NCI-H1105 treated with DMSO at 0.1 percent for 48 hours (cell line): ENCODE measurements around the gene PLEKHH3.
A peak's percentile ranks its signal among the peaks of the same experiment; 100 is the strongest.

Experiments
- DNase-seq: peaks from one replicate; lab custom pipeline; 2025; lab: John Stamatoyannopoulos, UW

Gene PLEKHH3, protein sequence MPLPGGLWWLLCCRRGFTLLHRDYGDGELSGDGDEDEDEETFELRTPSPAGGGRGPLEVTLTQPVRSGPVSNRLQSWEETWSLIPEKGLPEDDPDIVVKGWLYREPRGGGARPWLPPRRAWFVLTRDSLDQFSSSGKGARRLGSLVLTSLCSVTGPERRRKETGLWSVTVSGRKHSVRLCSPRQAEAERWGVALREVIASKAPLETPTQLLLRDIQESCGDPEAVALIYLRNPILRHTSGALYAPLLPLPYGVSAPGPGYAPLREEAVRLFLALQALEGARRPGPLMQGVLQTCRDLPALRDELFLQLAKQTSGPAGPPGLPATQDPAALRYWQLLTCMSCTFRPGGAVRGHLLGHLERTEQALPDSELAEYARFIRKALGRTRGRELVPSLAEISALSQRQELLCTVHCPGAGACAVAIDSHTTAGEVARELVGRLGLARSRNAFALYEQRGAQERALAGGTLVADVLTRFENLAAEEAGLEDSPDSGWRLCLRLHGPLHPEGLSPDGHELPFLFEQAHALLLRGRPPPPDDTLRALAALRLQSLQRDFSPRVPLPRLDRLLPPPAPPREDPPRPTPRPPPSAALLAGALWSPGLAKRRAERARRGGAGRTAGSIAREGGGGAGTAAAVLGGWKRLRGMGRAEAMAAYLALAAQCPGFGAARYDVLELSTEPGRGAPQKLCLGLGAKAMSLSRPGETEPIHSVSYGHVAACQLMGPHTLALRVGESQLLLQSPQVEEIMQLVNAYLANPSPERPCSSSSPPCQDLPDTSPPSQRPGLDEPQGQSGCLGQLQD

DNA sequence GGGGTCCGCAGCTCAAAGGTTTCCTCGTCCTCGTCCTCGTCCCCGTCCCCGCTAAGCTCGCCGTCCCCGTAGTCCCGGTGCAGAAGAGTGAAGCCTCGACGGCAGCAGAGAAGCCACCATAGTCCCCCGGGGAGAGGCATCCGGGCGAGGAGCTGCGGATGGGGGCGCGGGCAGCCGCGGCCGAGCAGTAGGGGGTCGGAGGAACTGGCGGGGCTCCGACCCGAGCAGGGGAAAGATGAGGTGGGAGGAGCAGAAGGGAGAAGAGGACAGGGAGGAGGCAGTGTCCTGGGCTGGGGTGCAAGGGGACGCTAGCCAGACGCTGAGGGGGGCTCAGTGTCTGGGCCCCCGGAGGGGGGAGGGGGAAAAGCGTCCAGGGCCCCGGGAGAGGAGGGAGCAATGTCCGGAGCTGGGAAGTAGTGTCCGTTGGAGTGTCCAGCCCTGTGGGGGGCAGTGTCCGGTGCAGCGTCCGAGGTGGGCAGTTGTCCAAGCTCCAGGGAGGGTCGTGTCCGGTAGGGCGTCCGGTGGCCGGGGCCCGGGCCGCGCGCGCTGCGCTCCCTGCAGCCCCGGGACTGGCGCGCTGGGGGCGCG lies at the start of gene PLEKHH3:
Gene PLEKHH3 (minus strand): TSS at position 571 of the 588 bp plus-strand sequence. CDS start 431 bp downstream, at position 140.
- DNase-seq: peak; percentile 39

DNA sequence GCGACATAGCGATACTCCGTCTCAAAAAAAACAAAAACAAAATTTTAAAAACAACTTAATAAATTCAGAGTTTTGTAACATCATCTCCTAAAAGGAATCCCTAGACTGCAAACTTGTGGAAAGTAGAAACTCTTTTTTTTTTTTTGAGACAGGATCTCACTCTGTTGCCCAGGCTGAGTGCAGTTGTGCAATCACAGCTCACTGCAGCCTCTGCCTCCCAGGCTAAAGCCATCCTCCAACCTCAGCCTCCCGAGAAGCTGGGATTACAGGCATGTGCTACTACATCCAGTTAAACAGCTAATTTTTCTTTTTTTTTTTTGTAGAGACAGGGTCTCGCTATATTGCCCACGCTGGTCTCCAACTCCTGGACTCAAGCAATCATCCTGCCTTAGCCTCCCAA lies 48.3 kb upstream of the PLEKHH3 start:
- DNase-seq: no peak

DNA sequence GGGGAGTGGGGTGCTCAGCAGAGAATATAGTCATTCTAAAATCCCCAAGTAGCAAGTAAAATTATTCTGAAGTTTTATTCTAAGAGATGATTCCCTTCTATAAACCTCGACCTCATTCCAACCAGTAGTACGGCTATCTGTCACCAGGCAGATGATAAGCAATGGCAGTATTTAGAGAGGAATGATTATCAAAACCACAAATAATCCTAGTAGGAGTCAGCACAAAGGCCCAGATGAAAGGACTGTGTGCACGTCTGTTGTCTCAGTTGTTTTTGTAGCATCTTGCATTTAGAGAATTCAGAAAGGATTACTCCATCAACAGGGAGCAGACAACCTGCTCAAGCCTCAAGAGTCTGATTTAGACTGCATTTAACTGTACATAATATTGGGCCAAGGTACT lies 46.8 kb upstream of the PLEKHH3 start:
- no peak for DNase-seq

DNA sequence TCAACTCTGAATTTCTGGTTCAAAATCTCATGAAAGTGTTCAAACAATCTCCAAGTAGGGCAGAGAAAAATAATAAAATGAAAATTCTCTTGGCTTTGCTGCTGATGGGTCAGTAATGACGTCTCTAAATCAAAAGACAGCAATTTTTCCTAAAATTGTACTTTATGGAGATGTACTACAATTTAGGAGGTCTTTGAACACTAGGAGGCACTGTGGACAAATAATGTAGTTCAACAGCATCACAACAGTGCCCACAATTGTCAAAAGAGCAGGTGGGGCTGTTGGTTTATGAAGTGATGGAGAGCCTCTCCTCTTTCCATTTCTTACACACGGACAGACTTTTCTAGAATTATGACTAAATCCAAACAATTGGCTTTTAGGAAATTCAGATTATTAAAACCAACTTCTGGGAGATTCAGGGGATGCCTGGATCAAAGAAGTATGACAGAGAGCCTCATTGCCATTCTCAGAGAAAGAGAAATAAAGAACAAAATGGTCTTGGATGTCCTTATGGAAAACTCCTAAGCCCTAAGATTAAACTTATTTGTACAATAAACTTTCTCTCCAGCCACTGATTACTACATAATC lies 44.3 kb upstream of the PLEKHH3 start:
- peak; percentile 67 for DNase-seq

DNA sequence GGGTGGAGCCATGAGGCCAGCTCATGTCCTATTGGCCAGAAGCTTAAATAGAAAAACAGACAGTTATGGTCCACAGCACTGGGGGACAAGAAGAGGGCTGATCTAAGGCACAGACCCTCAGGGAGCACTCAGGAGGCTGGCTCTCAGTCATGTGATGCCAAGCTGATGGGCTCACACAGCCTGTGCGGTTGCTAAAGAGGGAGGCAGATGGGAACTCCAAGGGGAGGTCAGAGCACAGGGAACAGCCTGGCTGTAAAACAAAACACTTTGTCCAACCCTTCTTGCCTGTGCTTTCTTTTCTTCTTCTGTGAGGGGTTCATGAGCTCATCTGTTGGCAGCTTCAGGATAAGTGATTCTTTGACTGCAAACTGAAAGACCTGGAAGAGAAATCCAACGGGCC lies 32.8 kb upstream of the PLEKHH3 start:
- no peak for DNase-seq

DNA sequence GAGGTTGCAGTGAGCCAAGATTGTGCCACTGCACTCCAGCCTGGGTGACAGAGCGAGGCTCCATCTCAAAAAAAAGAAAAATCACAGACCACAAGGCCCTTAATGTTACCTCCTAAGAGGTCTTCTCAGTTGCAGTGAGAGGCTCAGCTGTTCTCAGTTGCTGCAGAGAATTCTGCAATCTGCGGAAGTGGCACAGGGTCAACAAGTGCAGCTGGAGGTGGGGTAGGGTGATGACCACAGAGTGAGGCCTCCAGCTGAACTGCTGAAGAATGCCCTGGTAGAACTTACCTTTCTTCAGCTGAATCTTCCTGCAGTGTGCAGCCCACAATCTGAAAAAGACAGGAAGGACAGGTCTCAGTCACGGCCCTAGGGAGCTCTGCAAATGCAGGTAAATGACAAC lies 31.8 kb upstream of the PLEKHH3 start:
- no peak for DNase-seq

DNA sequence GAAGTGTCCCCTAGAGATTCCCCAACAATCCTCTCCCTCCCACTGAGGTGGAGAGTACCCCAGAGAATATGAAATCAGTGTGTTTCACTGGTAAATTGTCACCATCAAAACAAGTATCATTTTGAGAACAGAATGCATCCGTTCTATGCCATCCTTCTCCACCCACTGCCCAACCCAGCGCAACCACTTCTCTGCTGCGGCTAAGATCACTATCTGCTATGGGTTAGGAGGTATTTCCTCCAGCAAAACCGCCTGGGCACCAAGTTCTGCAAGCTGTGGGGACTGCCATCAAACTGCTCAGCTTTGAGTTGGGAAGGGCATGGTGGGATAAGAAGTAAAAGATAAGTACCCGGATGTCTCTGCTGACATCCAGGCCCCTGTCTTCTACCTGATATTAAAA lies 29.9 kb upstream of the PLEKHH3 start:
- DNase-seq: no peak

DNA sequence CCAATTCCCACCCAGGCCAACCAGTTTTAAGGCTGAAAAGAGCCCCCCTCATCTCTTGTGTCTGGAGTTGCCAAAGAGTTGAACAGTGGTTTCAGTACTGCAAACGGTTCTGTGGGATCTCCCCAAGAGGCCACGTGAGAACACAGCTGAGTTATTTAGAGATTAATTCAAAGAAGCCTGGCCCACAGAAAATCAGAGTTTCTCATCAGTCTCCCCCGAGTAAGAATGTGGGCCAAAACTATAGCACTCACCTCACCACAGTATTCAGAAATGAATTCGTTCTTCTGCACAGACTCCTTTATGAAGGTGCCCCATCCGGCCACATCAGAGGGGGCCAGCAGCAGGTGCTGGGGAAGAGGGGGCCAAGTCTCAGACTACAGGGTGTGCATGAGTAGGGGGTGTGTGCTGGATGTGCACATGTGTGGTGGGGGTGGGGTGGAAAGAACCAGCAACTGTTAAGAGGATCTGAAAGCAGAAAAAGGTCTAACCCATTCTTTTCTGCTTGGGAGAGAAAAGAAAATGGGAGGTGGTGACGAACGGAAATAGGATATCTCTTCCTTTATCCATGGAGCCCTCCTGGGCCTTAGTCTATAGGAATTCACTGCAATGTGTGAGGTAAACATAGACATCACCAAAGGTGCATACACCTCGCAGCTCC lies 28.2 kb upstream of the PLEKHH3 start:
- no peak for DNase-seq

DNA sequence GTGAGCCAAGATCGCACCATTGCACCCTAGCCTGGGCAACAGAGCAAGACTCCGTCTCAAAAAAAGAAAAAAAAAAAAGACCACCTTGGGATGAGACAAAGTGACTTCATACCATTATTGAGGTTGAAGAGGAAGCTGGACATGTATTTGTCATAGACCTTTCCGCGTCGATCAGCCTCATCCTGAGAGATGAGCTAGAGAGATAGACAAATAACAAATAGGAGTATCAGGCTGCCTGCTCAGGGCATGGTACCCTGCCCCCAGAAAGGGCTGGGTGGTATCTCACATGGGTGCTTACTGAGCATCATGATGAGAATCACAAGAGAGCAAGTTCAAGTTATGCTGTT lies 27.7 kb upstream of the PLEKHH3 start:
- DNase-seq: no peak

DNA sequence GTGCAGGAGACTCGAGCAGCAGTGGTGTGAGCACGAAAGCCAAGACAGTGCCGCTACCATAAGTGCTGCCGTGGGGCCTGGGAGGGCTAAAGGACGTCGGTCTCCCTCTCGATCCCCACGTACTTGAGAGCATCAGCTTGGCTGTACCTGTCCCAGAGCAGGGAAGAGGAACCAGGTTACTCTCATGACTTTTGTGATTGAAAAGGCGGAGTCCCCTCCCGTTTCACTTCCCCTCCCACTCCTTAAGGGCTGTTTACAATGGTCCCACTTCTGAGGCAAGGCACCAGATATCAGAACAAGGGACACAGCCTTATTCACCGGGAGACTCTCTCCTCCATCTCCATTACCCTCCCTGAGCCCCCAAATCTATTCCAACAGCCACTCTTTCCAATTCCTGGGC lies 25.7 kb upstream of the PLEKHH3 start:
- DNase-seq: no peak

DNA sequence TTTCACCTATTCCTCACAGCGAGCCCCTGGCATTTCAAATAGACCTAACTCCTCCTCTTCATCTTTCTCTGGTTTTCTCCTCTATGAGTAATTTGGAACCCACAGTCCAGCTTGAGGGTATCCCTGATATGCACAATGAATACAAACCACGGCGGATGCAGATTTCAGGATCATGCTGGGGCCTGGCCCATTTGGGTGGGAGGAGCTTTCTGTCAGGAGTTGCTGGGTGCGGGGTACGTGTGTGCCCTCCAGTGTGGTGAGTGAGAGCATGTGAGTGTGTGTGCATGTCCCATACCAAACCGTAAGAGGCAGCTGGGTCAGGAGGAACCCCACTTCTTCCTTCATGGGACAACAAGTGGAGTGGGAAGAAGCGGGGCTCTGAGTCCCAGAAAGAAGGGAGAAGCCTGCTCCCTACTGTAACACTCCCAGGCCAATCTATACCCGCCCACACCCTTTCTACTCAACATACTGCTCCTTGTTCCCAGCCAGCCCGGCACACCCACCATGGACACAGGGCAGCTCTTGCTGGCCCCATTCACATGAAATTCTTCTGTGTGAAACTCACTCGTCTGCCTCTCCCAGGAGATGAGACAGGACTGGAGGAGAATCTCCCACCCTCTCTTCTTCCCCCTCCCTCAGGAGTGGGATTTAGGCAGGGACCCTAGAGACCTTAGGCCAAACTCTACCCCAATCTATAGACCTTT lies 23.9 kb upstream of the PLEKHH3 start:
- DNase-seq: no peak

DNA sequence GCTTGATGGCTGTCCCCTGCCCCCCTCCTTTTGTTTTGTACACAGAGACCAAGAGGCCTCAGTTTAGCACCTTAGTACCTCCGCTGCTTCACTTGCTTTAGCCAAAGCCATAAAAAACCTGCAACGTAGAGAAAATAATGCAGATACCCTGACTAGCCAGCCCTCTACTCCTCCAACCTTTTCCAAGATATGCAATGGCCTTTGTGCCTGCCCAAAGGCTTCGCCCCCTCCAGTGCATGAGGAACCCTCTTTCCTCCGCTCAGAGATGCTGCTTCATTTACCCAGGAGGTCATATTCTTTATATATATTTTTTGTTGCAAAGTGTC lies 22.6 kb upstream of the PLEKHH3 start:
- no peak for DNase-seq

DNA sequence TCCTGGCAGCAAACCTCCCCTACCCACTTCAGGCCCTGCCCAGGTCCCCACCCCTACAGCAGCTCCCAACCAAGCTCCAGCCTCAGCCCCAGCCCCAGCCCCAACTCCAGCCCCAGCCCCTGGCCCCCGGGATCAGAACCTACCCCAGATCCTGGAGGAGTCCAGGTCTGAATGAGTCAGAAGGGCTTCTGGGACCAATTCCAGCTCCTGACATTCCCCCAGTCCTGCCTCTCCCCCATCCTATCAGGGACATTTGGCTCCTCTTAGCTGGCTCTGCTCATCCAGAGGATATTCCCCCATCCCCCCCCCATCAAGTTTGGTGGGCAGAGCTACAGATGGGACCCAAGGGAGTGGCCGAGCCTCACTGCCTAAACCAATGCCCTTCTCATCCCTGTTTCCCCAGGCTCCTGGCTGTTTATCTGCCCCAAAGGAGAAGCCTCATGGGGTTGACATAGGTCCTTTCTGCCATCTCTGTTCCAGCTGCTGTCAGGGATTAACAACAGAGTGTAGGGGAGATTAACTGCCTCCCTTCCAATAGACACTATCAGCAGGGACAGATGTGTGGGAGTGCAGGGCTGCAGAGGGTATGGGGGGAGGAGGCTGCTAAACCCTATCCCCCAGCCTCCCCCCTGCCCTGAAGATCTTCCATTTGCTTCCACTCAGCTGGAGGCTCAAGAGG lies 22.1 kb upstream of the PLEKHH3 start:
- no peak for DNase-seq

DNA sequence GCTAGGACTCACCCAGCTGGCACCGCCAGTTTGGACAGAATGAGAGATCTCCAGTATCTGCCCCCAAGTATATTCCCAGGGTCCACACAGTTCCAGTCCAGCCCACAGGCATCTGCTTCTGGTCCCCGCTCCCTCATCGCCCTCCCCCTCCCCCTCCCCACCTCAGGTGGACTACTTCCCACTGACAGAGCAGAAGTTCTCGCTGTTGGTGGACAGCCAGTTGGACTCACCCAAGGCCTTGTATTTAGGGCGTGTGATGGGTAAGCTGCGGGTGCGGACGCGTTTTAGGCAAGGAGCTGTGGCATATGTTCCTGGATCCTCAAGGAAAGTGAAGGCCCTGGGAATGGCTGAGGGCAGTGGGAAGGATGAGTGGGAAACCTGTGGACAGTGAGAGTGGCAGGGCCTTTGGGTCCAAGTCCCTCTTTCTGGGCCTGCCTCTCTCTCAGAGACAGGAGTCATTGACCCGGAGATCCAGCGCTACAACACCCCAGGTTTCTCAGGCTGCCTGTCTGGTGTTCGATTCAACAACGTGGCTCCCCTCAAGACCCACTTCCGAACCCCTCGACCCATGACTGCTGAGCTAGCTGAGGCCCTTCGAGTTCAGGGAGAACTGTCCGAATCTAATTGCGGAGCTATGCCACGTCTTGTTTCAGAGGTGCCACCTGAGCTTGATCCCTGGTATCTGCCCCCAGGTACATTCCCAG lies 20.5 kb upstream of the PLEKHH3 start:
- DNase-seq: no peak

DNA sequence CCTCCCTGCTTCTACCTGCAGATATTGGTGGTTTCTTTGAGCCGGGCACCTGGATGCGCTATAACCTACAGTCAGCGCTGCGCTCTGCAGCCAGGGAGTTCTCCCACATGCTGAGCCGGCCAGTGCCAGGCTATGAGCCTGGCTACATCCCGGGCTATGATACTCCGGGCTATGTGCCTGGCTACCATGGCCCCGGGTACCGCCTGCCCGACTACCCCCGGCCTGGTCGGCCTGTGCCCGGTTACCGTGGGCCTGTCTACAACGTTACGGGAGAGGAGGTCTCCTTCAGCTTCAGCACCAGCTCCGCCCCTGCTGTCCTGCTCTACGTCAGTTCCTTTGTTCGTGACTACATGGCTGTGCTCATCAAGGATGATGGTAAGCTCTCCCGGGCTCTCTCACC lies 18.7 kb upstream of the PLEKHH3 start:
- no peak for DNase-seq

DNA sequence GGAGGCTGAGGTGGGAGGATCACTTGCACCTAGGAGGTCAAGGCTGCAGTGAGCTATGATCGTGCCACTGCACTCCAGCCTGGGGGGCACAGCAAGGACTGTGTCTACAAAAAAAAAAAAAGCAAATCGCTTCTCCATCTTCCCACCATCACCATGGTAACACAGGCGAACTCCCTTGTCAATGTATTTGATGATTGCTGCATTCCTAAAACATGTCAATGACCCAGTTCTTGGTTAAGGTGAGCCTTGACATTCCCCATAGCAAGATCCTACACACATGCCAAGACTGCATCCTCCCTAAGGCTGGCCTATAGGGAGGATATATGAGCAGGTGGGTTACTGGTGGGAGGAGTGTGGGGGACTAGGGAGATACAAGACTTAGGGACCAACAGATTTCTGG lies 17.7 kb upstream of the PLEKHH3 start:
- no peak for DNase-seq

DNA sequence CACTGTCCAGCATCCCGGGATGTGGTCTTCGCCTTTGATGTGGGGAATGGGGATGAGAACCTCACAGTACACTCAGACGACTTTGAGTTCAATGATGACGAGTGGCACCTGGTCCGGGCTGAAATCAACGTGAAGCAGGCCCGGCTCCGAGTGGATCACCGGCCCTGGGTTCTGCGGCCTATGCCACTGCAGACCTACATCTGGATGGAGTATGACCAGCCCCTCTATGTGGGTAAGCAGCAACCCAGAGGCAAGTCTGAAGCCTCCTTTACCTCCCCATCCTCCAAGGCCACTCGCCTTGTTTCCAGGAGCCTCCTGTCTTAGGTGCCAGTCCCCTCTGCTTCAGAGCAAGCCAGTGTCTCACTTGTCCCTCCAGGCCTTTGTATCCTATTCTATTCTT lies 15.7 kb upstream of the PLEKHH3 start:
- DNase-seq: no peak

DNA sequence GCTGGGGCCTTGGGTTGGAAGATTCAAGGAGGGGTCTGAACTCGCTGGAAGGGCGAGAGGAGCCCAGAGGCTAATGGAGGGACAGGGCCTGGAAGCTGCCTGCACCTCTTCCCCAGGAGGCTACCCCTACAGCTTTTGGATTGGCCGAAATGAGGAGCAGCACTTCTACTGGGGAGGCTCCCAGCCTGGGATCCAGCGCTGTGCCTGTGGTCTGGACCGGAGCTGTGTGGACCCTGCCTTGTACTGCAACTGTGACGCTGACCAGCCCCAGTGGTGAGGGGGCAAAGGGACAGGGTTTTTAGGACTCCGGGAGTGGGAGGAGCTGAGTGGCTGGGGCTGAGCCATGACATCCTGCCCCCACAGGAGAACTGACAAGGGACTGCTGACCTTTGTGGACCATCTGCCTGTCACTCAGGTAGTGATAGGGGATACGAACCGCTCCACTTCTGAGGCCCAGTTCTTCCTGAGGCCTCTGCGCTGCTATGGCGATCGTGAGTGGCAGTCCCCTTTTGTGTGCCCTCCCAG lies 14.3 kb upstream of the PLEKHH3 start:
- no peak for DNase-seq

DNA sequence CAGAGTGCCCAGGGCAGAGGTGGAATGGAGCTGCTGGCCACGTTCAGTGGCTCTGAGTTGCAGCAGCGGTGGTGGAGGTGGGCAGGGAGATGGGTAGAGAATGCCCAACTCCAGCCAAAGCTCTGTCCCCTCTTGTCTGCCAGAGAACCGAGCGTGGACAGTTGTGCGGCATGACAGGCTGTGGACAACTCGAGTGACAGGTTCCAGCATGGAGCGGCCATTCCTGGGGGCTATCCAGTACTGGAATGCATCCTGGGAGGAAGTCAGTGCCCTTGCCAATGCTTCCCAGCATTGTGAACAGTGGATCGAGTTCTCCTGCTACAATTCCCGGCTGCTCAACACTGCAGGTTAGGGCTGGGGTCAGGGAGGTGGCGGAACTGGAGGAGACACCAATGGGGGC lies 13.8 kb upstream of the PLEKHH3 start:
- no peak for DNase-seq

DNA sequence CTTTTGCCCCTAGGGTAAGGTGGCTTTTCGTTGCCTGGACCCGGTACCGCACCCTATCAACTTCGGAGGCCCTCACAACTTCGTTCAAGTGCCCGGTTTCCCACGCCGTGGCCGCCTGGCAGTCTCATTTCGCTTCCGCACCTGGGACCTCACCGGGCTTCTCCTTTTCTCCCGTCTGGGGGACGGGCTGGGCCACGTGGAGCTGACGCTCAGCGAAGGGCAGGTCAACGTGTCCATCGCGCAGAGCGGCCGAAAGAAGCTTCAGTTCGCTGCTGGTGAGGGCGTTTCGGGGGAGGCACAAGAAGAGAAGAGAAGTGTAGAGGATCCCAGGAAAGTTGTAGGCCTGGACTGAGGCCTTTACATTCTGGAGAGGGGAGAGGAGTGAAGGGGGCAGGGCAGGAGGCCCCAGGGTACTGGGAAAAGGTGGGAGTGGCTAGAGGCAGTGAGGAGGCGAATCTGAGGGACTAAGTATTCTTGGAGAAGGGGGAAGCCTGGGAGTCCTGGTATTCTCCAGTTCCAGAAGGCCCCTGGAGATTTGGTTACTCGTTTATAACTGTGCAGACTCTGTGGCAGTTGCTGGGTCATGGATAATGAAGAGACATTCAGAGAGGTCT lies 11.0 kb upstream of the PLEKHH3 start:
- no peak for DNase-seq
